HepG2 (cell line): ENCODE measurements around the gene R3HDM4. TPM values are rescaled to one million over a fixed set of nuclear protein-coding genes. Genes with fewer than 3 reads are reported as not detected.

Source experiments
- ATAC-seq: fragments of 200-7000 bp; cut with Tn5 transposase; 3 replicates; pipeline ENCODE4 v1.9.1; 2020; ENCODE audit warnings: mild to moderate bottlenecking, moderate library complexity
- BruUV-seq: library from RNA; stranded (reverse); fragments of 400-500 nt; replicated peaks from 2 replicates; lab custom pipeline; 2021; lab: Mats Ljungman, UMichigan
- CTCF ChIA-PET: fragments of 300-600 bp; formaldehyde crosslinking; extraction: SDS; loops from one replicate; lab custom pipeline; 2021; ENCODE audit warnings: low total read pairs, inconsistent platforms, low intra/inter-chr PET ratio; lab: Yijun Ruan, JAX
- POLR2A ChIA-PET: fragments of 350-600 bp; sonication (Branson Sonifier 250); formaldehyde crosslinking; loops from one replicate; lab custom pipeline; 2020; ENCODE audit warnings: antibody characterized with exemption, inconsistent platforms; lab: Yijun Ruan, JAX
- DNase-seq: peaks from one replicate; pipeline ENCODE4 v3.0.0-alpha.2; 2015; ENCODE audit warnings: low spot score
- FAIRE-seq: peaks from 3 replicates; lab custom pipeline; 2011; peaks lifted over from hg19 to GRCh38; lab: Jason Lieb, UNC
- H2AFZ ChIP-seq: one replicate; pipeline ENCODE4 v1.6.1; 2011; ENCODE audit warnings: low read length, inconsistent platforms
- H3K27ac ChIP-seq: fragments of 300-600 bp; 3 replicates; pipeline ENCODE4 v1.8.0; 2011; ENCODE audit warnings: mixed run types, mild to moderate bottlenecking, mixed read lengths, low read length, inconsistent platforms; ENCODE audit not compliant: insufficient read depth; ENCODE audit errors: extremely low read length
- H3K27me3 ChIP-seq, 2 experiments: fragments of 200-600 bp in 1 of 2; 2 replicates in 1 of 2; 3 replicates in 1 of 2; pipeline versions ENCODE4 v1.6.0 to v1.8.0; 2011; ENCODE audit warnings: low read length in 2 of 2, mild to moderate bottlenecking in 2 of 2, moderate library complexity in 2 of 2, inconsistent platforms in 1 of 2; ENCODE audit not compliant: insufficient read depth in 2 of 2, control insufficient read depth in 1 of 2
- H3K36me3 ChIP-seq, 2 experiments: fragments of 200-600 bp in 1 of 2; replicated peaks in 1 of 2; 2 replicates in 1 of 2; 3 replicates in 1 of 2; pipeline versions ENCODE4 v1.5.1 to v1.8.0; 2011; ENCODE audit warnings: low read length in 2 of 2, inconsistent platforms in 1 of 2; ENCODE audit not compliant: insufficient read depth in 2 of 2, control insufficient read depth in 1 of 2
- H3K4me1 ChIP-seq: 2 replicates; pipeline ENCODE4 v1.5.1; 2012; ENCODE audit warnings: low read length, inconsistent platforms; ENCODE audit not compliant: insufficient read depth
- H3K4me2 ChIP-seq: 2 replicates; pipeline ENCODE4 v1.6.0; 2011; ENCODE audit warnings: low read depth, low read length, inconsistent platforms
- H3K4me3 ChIP-seq, 3 experiments: fragments of 200-600 bp in 1 of 3; sonication (generic), shearing (Covaris generic) in 1 of 3; replicated peaks in 1 of 3; 2 replicates each; pipeline ENCODE4 v1.5.1; 2011 to 2016; ENCODE audit warnings: low read length in 3 of 3, inconsistent platforms in 2 of 3, low read depth in 2 of 3, mild to moderate bottlenecking in 2 of 3, control low read depth in 1 of 3, mixed read lengths in 1 of 3; ENCODE audit not compliant: insufficient read depth in 1 of 3
- H3K79me2 ChIP-seq: one replicate; pipeline ENCODE4 v1.6.1; 2011; ENCODE audit warnings: low read length, inconsistent platforms; ENCODE audit not compliant: insufficient read depth
- H3K9ac ChIP-seq: 2 replicates; pipeline ENCODE4 v1.6.0; 2011; ENCODE audit warnings: mild to moderate bottlenecking, low read depth, low read length, inconsistent platforms; ENCODE audit not compliant: insufficient read depth
- H3K9me3 ChIP-seq: 2 replicates; pipeline ENCODE4 v1.5.1; 2012; ENCODE audit warnings: mild to moderate bottlenecking, low read length
- H4K20me1 ChIP-seq: 2 replicates; pipeline ENCODE4 v1.6.0; 2011; ENCODE audit warnings: inconsistent platforms, mild to moderate bottlenecking, low read length, moderate library complexity; ENCODE audit not compliant: insufficient read depth
- AKNA ChIP-seq: sonication (generic); formaldehyde crosslinking; IDR thresholded peaks from 2 replicates; pipeline ENCODE4 v1.4.0; 2020; ENCODE audit warnings: missing genetic modification reagents, borderline replicate concordance
- CBFB ChIP-seq: sonication (generic); formaldehyde crosslinking; IDR thresholded peaks from 2 replicates; pipeline ENCODE4 v1.4.0; 2020; ENCODE audit warnings: missing genetic modification reagents
- FOXM1 ChIP-seq: sonication (generic); formaldehyde crosslinking; IDR thresholded peaks from 2 replicates; pipeline ENCODE4 v1.5.0; 2020; ENCODE audit warnings: missing genetic modification reagents
- HOXD1 ChIP-seq: sonication (generic); formaldehyde crosslinking; IDR thresholded peaks from 2 replicates; pipeline ENCODE4 v1.5.0; 2020; ENCODE audit warnings: missing genetic modification reagents
- KLF9 ChIP-seq: IDR thresholded peaks from 2 replicates; pipeline ENCODE4 v1.6.1; 2016; ENCODE audit warnings: low read depth
- PAXIP1 ChIP-seq: sonication (generic); formaldehyde crosslinking; conservative IDR thresholded peaks from 2 replicates; pipeline ENCODE4 v1.4.0; 2020; ENCODE audit warnings: mild to moderate bottlenecking, missing genetic modification reagents, moderate library complexity
- SAP130 ChIP-seq: IDR thresholded peaks from 2 replicates; pipeline ENCODE4 v1.6.1; 2016; ENCODE audit warnings: low read depth
- SNAI1 ChIP-seq: sonication (generic); formaldehyde crosslinking; IDR thresholded peaks from 2 replicates; pipeline ENCODE4 v1.5.0; 2020; ENCODE audit warnings: mild to moderate bottlenecking, missing genetic modification reagents, borderline replicate concordance
- WGBS: methylation state at CpG from one replicate; pipeline ENCODE4 v1.1.6; 2017; ENCODE audit warnings: low lambda C conversion rate; 5-methylcytosine and 5-hydroxymethylcytosine counted together
- in situ Hi-C: cut with HindIII; loops from 2 replicates; pipeline ENCODE4 v1.10.0; 2017; ENCODE audit warnings: low pct_unique_long_range_greater_than_20kb; ENCODE audit not compliant: extremely low pct_ligation_motif_present
- intact Hi-C: fragments of 100-400 bp; cut with micrococcal nuclease; formaldehyde crosslinking; loops from one replicate; pipeline ENCODE4 v1.10.0; 2022; ENCODE audit not compliant: unreplicated experiment
- polyA plus RNA-seq, 8 experiments: library from polyadenylated mRNA; depleted of rRNA in 3 of 8; stranded (reverse) in 7 of 8; unstranded in 1 of 8; fragments of >200 nt; fragmentation: Illumina TruSeq in 4 of 8; extraction: Trizol in 4 of 8; gene quantifications; 2 replicates each; pipeline versions ENCODE4 v1.2.1 to v1.2.3, GENCODE V29; 2011 to 2016; ENCODE audit warnings: low read depth in 4 of 8, missing spikeins in 1 of 8, mixed read lengths in 1 of 8; ENCODE audit not compliant: insufficient read depth in 1 of 8
- total RNA-seq, 5 experiments: library from RNA; depleted of rRNA; stranded (reverse); fragments of >200 nt; fragmentation: Illumina TruSeq; extraction: Trizol; gene quantifications; 2 replicates each; pipeline ENCODE4 v1.2.3, GENCODE V29; 2016; ENCODE audit warnings: low read depth in 1 of 5

Gene R3HDM4
- total and polyA plus RNA-seq, 2 of the 13 experiments (the other 11 are each of a cell fraction or from before 2014, with no cell fraction given) = 26.2 to 26.9 TPM

- H3K4me3 ChIP-seq = no peak overlapping the region; a peak in 1 of 6 replicates
- H4K20me1 ChIP-seq = no peaks in the 10 kb centered on the region
- DNase-seq (peak; percentile 20), FAIRE-seq (no peak), ATAC-seq (no peak)
- no peaks in the 10 kb centered on the region for H3K27me3 ChIP-seq
- ChIA-PET POLR2A (interaction anchor here (0.6 to 4.6 kb wide), 9 partner anchors 9 to 38 kb away, joined by 3 to 49 read pairs (median 6); partner anchors contain the start of gene WDR18), CTCF (interaction anchor here (1.8 kb wide), 1 partner anchor 40 kb away, joined by 4 read pairs; no protein-coding TSS in a partner anchor)
- intact Hi-C loops (no loop called here), in situ Hi-C loops (loop anchor here (5.0 kb wide), 1 partner anchor 35 kb away; the partner anchor contains the start of gene ARID3A)
- WGBS = 48% methylated on average over 9 of the region's 14 CpGs
- peaks cover 41% of the 10 kb centered on the region for H3K79me2 ChIP-seq
- H3K36me3 ChIP-seq = peaks cover 22 to 56% of the 10 kb centered on the region in 2 experiments; a peak in 4 of 5 replicates
- H3K9ac ChIP-seq = peak overlapping the region; percentile 51; the same call in 1 of the 2 replicates
- H3K4me1 ChIP-seq = peaks cover 59% of the 10 kb centered on the region
- H3K9me3 ChIP-seq = no peaks in the 10 kb centered on the region
- H2AFZ ChIP-seq = no peak overlapping the region
- peak overlapping the region; percentile 74 for H3K27ac ChIP-seq
- H3K4me2 ChIP-seq = peak overlapping the region; percentile 77; the same call in 1 of the 2 replicates
- no TSS peak for BruUV-seq
- TF ChIP-seq HOXD1 (CRISPR knock-in tag) (no peak), KLF9 (CRISPR knock-in tag) (no peak), SNAI1 (CRISPR knock-in tag) (0 out of 2 replicates have a peak, but pooled peaks have one; percentile 3), AKNA (CRISPR knock-in tag) (no peak), CBFB (CRISPR knock-in tag) (no peak), PAXIP1 (no peak), SAP130 (CRISPR knock-in tag) (peak; percentile 49), FOXM1 (no peak)
Measured at GRCh38 chr19:961866-962620, 49.0 kb upstream of the R3HDM4 start.
